Glutamatergic neuron (in vitro differentiated cells): ENCODE data around the gene SF3A2. TPM values are rescaled to one million over a fixed set of nuclear protein-coding genes. Genes with fewer than 3 reads are reported as not detected.
A peak's percentile ranks its signal among the peaks of the same experiment; 100 is the strongest.

Experiments used
- DNase-seq: peaks from one replicate; pipeline ENCODE4 v3.0.0; 2022
- H3K27ac Mint-ChIP-seq: one replicate; pipeline ENCODE4 v1.8.0; 2020; ENCODE audit warnings: mild to moderate bottlenecking, mixed read lengths, inconsistent platforms; ENCODE audit not compliant: unreplicated experiment
- H3K27me3 Mint-ChIP-seq: one replicate; pipeline ENCODE4 v1.8.0; 2020; ENCODE audit warnings: mild to moderate bottlenecking, moderate library complexity, mixed read lengths, inconsistent platforms; ENCODE audit not compliant: unreplicated experiment
- H3K36me3 Mint-ChIP-seq: one replicate; pipeline ENCODE4 v1.8.0; 2020; ENCODE audit warnings: mild to moderate bottlenecking, mixed read lengths, inconsistent platforms; ENCODE audit not compliant: unreplicated experiment
- H3K4me1 Mint-ChIP-seq: one replicate; pipeline ENCODE4 v1.8.0; 2020; ENCODE audit warnings: mild to moderate bottlenecking, low read depth, mixed read lengths, inconsistent platforms; ENCODE audit not compliant: unreplicated experiment
- H3K4me3 Mint-ChIP-seq: one replicate; pipeline ENCODE4 v1.8.0; 2020; ENCODE audit warnings: mild to moderate bottlenecking, mixed read lengths, inconsistent platforms; ENCODE audit not compliant: unreplicated experiment
- H3K9me3 Mint-ChIP-seq: one replicate; pipeline ENCODE4 v1.8.0; 2020; ENCODE audit warnings: mild to moderate bottlenecking, moderate library complexity, mixed read lengths, inconsistent platforms; ENCODE audit not compliant: unreplicated experiment
- CTCF ChIP-seq: fragments of 200-600 bp; sonication (generic); IDR thresholded peaks from one replicate; pipeline ENCODE4 v1.5.0; 2021; ENCODE audit not compliant: partially characterized antibody, unreplicated experiment
- total RNA-seq: library from RNA; stranded (reverse); fragmentation: NEBNext Ultra II Directional; extraction: Animal tissue kit (Norgen Biotek cat#: 25700); gene quantifications from one replicate; pipeline ENCODE4 v1.2.1, GENCODE V29; 2021; ENCODE audit not compliant: unreplicated experiment

SF3A2 gene
- total RNA-seq, 1 donor from 2014 or later, result 101 TPM

GRCh38 chr19:2233601-2234280 lies 2.9 kb upstream of the SF3A2 start:
- H3K27ac Mint-ChIP-seq, result peak overlapping the region; percentile 97
- peaks cover 30% of the 10 kb centered on the region for H3K9me3 Mint-ChIP-seq
- TF ChIP-seq CTCF, result no peak

GRCh38 chr19:2234996-2235380 lies 1.6 kb upstream of the SF3A2 start:
- TF ChIP-seq CTCF, result no peak
- peaks cover 30% of the 10 kb centered on the region for H3K9me3 Mint-ChIP-seq
- no peak for DNase-seq
- H3K36me3 Mint-ChIP-seq, result no peaks in the 10 kb centered on the region
- H3K27ac Mint-ChIP-seq, result peak overlapping the region; percentile 97
- H3K4me3 Mint-ChIP-seq, result peak overlapping the region; percentile 97
- peaks cover 18% of the 10 kb centered on the region for H3K27me3 Mint-ChIP-seq
- peaks cover 24% of the 10 kb centered on the region for H3K4me1 Mint-ChIP-seq

More at GRCh38 chr19:2233601-2234280, 2.9 kb upstream of the SF3A2 start:
- Mint-ChIP-seq H3K4me3 (peak overlapping the region; percentile 97), H3K27me3 (peaks cover 21% of the 10 kb centered on the region), H3K36me3 (no peaks in the 10 kb centered on the region), H3K4me1 (peaks cover 18% of the 10 kb centered on the region)
- DNase-seq, result no peak

- Mint-ChIP-seq H3K4me1 (peaks cover 25% of the 10 kb centered on the region), H3K4me3 (peak overlapping the region; percentile 97), H3K9me3 (peaks cover 27% of the 10 kb centered on the region), H3K27ac (peak overlapping the region; percentile 97), H3K27me3 (peaks cover 17% of the 10 kb centered on the region), H3K36me3 (no peaks in the 10 kb centered on the region)
- no peak for TF ChIP-seq CTCF
- peak; percentile 38 for DNase-seq
Measured at GRCh38 chr19:2235381-2236063, 1.1 kb upstream of the SF3A2 start.

GRCh38 chr19:2236064-2236313 lies 635 bp upstream of the SF3A2 start:
- DNase-seq, result no peak
- H3K4me3 Mint-ChIP-seq, result peak overlapping the region; percentile 96
- TF ChIP-seq CTCF, result no peak
- H3K4me1 Mint-ChIP-seq, result peaks cover 29% of the 10 kb centered on the region
- no peak overlapping the region for H3K27ac Mint-ChIP-seq
- H3K27me3 Mint-ChIP-seq, result peaks cover 18% of the 10 kb centered on the region
- H3K9me3 Mint-ChIP-seq, result peaks cover 28% of the 10 kb centered on the region
- H3K36me3 Mint-ChIP-seq, result no peaks in the 10 kb centered on the region

- Mint-ChIP-seq H3K27me3 (peaks cover 18% of the 10 kb centered on the region), H3K27ac (peak overlapping the region; percentile 89), H3K4me1 (peaks cover 31% of the 10 kb centered on the region), H3K9me3 (peaks cover 28% of the 10 kb centered on the region), H3K36me3 (no peaks in the 10 kb centered on the region), H3K4me3 (peak overlapping the region; percentile 91)
- no peak for DNase-seq
- no peak for TF ChIP-seq CTCF
Measured at GRCh38 chr19:2237051-2237868, 636 bp downstream of the SF3A2 start.
